CD4-positive, alpha-beta T cell (primary cell): ENCODE results near the gene CITED2. TPM values are rescaled to one million over a fixed set of nuclear protein-coding genes. Genes with fewer than 3 reads are reported as not detected.

ENCODE experiments used
- ATAC-seq: fragments of 200-7000 bp; cut with Tn5 transposase; one replicate; pipeline ENCODE4 v1.10.0; 2022; ENCODE audit warnings: mild to moderate bottlenecking; ENCODE audit not compliant: poor library complexity
- CTCF ChIA-PET: fragments of 350-600 bp; sonication (Branson Sonifier 250); formaldehyde crosslinking; loops from one replicate; lab custom pipeline; 2021; ENCODE audit warnings: antibody characterized with exemption, inconsistent platforms; lab: Charles Lee
- POLR2A ChIA-PET: fragments of 350-600 bp; sonication (Branson Sonifier 250); formaldehyde crosslinking; loops from one replicate; lab custom pipeline; 2021; ENCODE audit warnings: antibody characterized with exemption, inconsistent platforms; lab: Charles Lee
- DNase-seq, 14 experiments: peaks; one replicate each; pipeline ENCODE4 v3.0.0-alpha.2; 2013 to 2020; ENCODE audit warnings: mixed read lengths in 2 of 14
- H3K27ac ChIP-seq, 2 donors: one replicate each; pipeline versions ENCODE4 v1.5.1 to v1.7.0; 2013; ENCODE audit warnings: low read length in 2 of 2, low read depth in 1 of 2, mild to moderate bottlenecking in 1 of 2
- H3K27me3 ChIP-seq, 2 experiments: 1 replicate in 1 of 2; 2 replicates in 1 of 2; pipeline versions ENCODE4 v1.6.1 to v1.7.0; 2013; ENCODE audit warnings: low read length in 2 of 2, control low read depth in 1 of 2, mild to moderate bottlenecking in 1 of 2, moderate library complexity in 1 of 2; ENCODE audit not compliant: insufficient read depth in 2 of 2, control insufficient read depth in 1 of 2
- H3K36me3 ChIP-seq: one replicate; pipeline ENCODE4 v1.6.1; 2013; ENCODE audit warnings: low read length, control low read depth; ENCODE audit not compliant: insufficient read depth
- H3K4me1 ChIP-seq: one replicate; pipeline ENCODE4 v1.6.1; 2013; ENCODE audit warnings: low read length, control low read depth; ENCODE audit not compliant: insufficient read depth
- H3K4me3 ChIP-seq: one replicate; pipeline ENCODE4 v1.5.1; 2013; ENCODE audit warnings: mild to moderate bottlenecking, low read length, moderate library complexity
- H3K9me3 ChIP-seq, 2 experiments: 1 replicate in 1 of 2; 2 replicates in 1 of 2; pipeline versions ENCODE4 v1.6.1 to v1.7.0; 2013; ENCODE audit warnings: low read length in 2 of 2, mild to moderate bottlenecking in 2 of 2, control low read depth in 1 of 2, moderate library complexity in 1 of 2; ENCODE audit not compliant: control insufficient read depth in 1 of 2, insufficient read depth in 1 of 2
- H3K27ac Mint-ChIP-seq: one replicate; pipeline ENCODE4 v1.8.0; 2020; ENCODE audit warnings: mixed read lengths
- H3K27me3 Mint-ChIP-seq: one replicate; pipeline ENCODE4 v1.8.0; 2021; ENCODE audit warnings: mixed read lengths
- H3K36me3 Mint-ChIP-seq: one replicate; pipeline ENCODE4 v1.8.0; 2021; ENCODE audit warnings: low read depth, mixed read lengths
- H3K4me1 Mint-ChIP-seq: one replicate; pipeline ENCODE4 v1.8.0; 2021; ENCODE audit warnings: low read depth, mixed read lengths
- H3K4me3 Mint-ChIP-seq: one replicate; pipeline ENCODE4 v1.8.0; 2020; ENCODE audit warnings: mild to moderate bottlenecking, mixed read lengths
- H3K9me3 Mint-ChIP-seq: one replicate; pipeline ENCODE4 v1.8.0; 2020; ENCODE audit warnings: mixed read lengths
- CTCF ChIP-seq: fragments of 200-600 bp; IDR thresholded peaks from one replicate; pipeline ENCODE4 v1.8.0; 2022; ENCODE audit warnings: antibody characterized with exemption, mild to moderate bottlenecking
- intact Hi-C, 2 experiments: fragments of 100-400 bp; cut with DNase I in 1 of 2; cut with micrococcal nuclease in 1 of 2; formaldehyde crosslinking; loops; one replicate each; pipeline versions ENCODE4 v1.15.1 to v1.9.0; 2023 to 2025; cut with DNase I, micrococcal nuclease
- total RNA-seq, 174 experiments: library from RNA in 2 of 174; stranded (reverse) in 2 of 174; gene quantifications; one replicate each; pipeline ENCODE4 v1.2.3 and lab custom pipeline; 2021 to 2026

CITED2 gene
- total RNA-seq, 2 experiments from 2014 or later, result 181 to 185 TPM

GRCh38 chr6:139373154-139373927 lies 1.1 kb downstream of the CITED2 start:
- Histone ChIP-seq H3K9me3 (no peaks in the 10 kb centered on the region), H3K27ac (peak overlapping the region; percentile 80 to 92), H3K36me3 (peaks cover 6% of the 10 kb centered on the region), H3K27me3 (no peaks in the 10 kb centered on the region), H3K4me3 (peak overlapping the region; percentile 71), H3K4me1 (peaks cover 30% of the 10 kb centered on the region)
- DNase-seq, result peak; percentile 65 to 87 (median 71)
- intact Hi-C loops, result loop anchor here (5.0 to 10.0 kb wide), 7 partner anchors 211 to 1071 kb away; partner anchors contain the start of genes REPS1 (in 2 of the 2), ABRACL (in 1 of the 2) and HEBP2 (in 1 of the 2)
- Mint-ChIP-seq H3K27ac (peak overlapping the region; percentile 97), H3K4me3 (peak overlapping the region; percentile 98), H3K4me1 (peaks cover 47% of the 10 kb centered on the region), H3K27me3 (no peaks in the 10 kb centered on the region), H3K36me3 (peaks cover 52% of the 10 kb centered on the region), H3K9me3 (no peaks in the 10 kb centered on the region)
- TF ChIP-seq CTCF, result peak; percentile 34
- peak; percentile 22 for ATAC-seq
- ChIA-PET POLR2A (interaction anchor here (0.7 to 5.0 kb wide), 47 partner anchors 9 to 1562 kb away, joined by 3 to 83 read pairs (median 8); partner anchors contain the start of genes ABRACL, CCDC28A, HEBP2 and HECA), CTCF (interaction anchor here (0.8 to 2.6 kb wide), 10 partner anchors 9 to 344 kb away, joined by 3 to 10 read pairs (median 3); partner anchors contain the start of gene TXLNB)

GRCh38 chr6:139372326-139373153 lies 1.9 kb downstream of the CITED2 start:
- H3K4me1 Mint-ChIP-seq, result peaks cover 55% of the 10 kb centered on the region
- peak in 3 of 14 experiments; percentile 22 to 53 (median 29) for DNase-seq
- POLR2A ChIA-PET, result interaction anchor here (0.7 to 5.0 kb wide), 22 partner anchors 8 to 1561 kb away, joined by 3 to 83 read pairs (median 7); partner anchors contain the start of genes ABRACL, CCDC28A, HECA and REPS1

More at GRCh38 chr6:139372326-139373153, 1.9 kb downstream of the CITED2 start:
- no peaks in the 10 kb centered on the region for H3K9me3 ChIP-seq
- TF ChIP-seq CTCF, result no peak
- no peaks in the 10 kb centered on the region for H3K27me3 ChIP-seq
- intact Hi-C loops, result loop anchor here (5.0 to 10.0 kb wide), 7 partner anchors 210 to 1072 kb away; partner anchors contain the start of genes REPS1 (in 2 of the 2), ABRACL (in 1 of the 2) and HEBP2 (in 1 of the 2)
- H3K27ac Mint-ChIP-seq, result peak overlapping the region; percentile 97
- no peaks in the 10 kb centered on the region for H3K27me3 Mint-ChIP-seq
- peaks cover 34% of the 10 kb centered on the region for H3K4me1 ChIP-seq
- H3K27ac ChIP-seq, result peak overlapping the region; percentile 68 to 92
- CTCF ChIA-PET, result interaction anchor here (0.8 to 2.6 kb wide), 11 partner anchors 8 to 343 kb away, joined by 3 to 10 read pairs (median 3); partner anchors contain the start of gene TXLNB
- ATAC-seq, result no peak
- peaks cover 6% of the 10 kb centered on the region for H3K36me3 ChIP-seq
- peak overlapping the region; percentile 98 for H3K4me3 Mint-ChIP-seq
- H3K4me3 ChIP-seq, result peak overlapping the region; percentile 71
- peaks cover 52% of the 10 kb centered on the region for H3K36me3 Mint-ChIP-seq
- no peaks in the 10 kb centered on the region for H3K9me3 Mint-ChIP-seq
